Measurements from ENCODE around the gene AP2M1. TPM values are rescaled to one million over a fixed set of nuclear protein-coding genes. Genes with fewer than 3 reads are reported as not detected.

The AP2M1 gene
- total RNA-seq, 1 donor from 2014 or later = 401 TPM

DNA sequence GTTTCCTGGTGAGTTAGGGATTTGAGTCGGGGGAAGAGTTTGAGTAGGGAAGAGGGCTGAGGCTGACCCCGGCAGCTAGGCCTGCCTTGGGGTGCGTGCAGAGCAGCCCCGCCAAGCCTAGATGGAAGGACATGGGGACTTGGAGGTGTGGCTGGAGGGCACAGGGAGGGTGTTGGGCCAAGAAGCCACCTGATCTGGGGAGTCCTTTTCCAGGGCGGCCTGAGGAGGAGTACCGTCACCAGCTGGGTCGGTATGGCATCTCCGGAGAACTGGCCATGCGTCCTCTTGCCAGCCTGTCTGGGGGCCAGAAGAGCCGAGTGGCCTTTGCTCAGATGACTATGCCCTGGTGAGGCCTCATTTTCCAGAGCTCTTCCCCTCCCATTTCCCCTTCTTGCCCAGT is 18.2 kb downstream of the AP2M1 start:
- Mint-ChIP-seq H3K27ac (ENCODE audit: unreplicated experiment) (no peak overlapping the region), H3K36me3 (ENCODE audit: low read depth, unreplicated experiment) (peaks cover 45% of the 10 kb centered on the region), H3K27me3 (ENCODE audit: unreplicated experiment) (peaks cover 7% of the 10 kb centered on the region), H3K9me3 (ENCODE audit: unreplicated experiment) (no peaks in the 10 kb centered on the region), H3K4me3 (ENCODE audit: unreplicated experiment) (no peak overlapping the region), H3K4me1 (ENCODE audit: unreplicated experiment) (peaks cover 3% of the 10 kb centered on the region)
- TF ChIP-seq CTCF (IDR thresholded peaks at IDR 0.05; ENCODE audit: unreplicated experiment) = no peak
- no peak for DNase-seq (ENCODE audit: low spot score)

DNA sequence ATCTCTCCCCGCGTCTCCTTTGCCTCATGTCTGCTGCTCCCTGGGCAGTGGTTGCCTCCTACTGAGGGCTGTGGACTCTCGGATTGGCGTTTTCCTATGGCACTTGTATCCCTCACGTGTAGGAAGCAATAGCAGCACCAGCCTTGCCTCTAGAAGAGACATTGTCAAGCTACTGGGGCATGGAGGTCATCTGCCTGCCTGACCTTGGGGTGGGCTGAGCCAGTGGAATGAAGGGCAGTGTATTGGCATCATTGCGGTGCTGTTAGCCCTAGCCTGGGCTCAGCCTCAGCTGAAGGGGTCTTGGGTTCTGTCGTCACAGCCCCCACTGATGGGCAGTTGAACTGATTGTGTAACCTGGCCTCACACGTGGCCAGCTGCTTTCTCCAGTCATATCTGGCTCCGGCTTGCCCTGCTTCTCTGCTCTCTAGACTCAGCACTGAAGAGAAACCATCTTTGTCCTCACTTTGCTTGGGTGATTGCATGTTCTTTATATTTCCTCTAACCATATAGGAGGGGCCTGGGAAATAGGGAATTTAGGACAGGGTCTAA is 19.4 kb downstream of the AP2M1 start:
- no peak overlapping the region for H3K4me3 Mint-ChIP-seq (ENCODE audit: unreplicated experiment)
- peaks cover 4% of the 10 kb centered on the region for H3K27me3 Mint-ChIP-seq (ENCODE audit: unreplicated experiment)
- H3K36me3 Mint-ChIP-seq (ENCODE audit: low read depth, unreplicated experiment) = peaks cover 40% of the 10 kb centered on the region
- H3K9me3 Mint-ChIP-seq (ENCODE audit: unreplicated experiment) = no peaks in the 10 kb centered on the region
- no peaks in the 10 kb centered on the region for H3K4me1 Mint-ChIP-seq (ENCODE audit: unreplicated experiment)
- H3K27ac Mint-ChIP-seq (ENCODE audit: unreplicated experiment) = no peak overlapping the region
- no peak for DNase-seq (ENCODE audit: low spot score)
- TF ChIP-seq CTCF (IDR thresholded peaks at IDR 0.05; ENCODE audit: unreplicated experiment) = no peak

- TF ChIP-seq CTCF (IDR thresholded peaks at IDR 0.05; ENCODE audit: unreplicated experiment) = no peak
- Mint-ChIP-seq H3K9me3 (ENCODE audit: unreplicated experiment) (no peaks in the 10 kb centered on the region), H3K4me3 (ENCODE audit: unreplicated experiment) (no peak overlapping the region), H3K27me3 (ENCODE audit: unreplicated experiment) (peaks cover 1% of the 10 kb centered on the region), H3K36me3 (ENCODE audit: low read depth, unreplicated experiment) (peaks cover 27% of the 10 kb centered on the region), H3K4me1 (ENCODE audit: unreplicated experiment) (no peaks in the 10 kb centered on the region), H3K27ac (ENCODE audit: unreplicated experiment) (no peak overlapping the region)
- no peak for DNase-seq (ENCODE audit: low spot score)
Observed at GRCh38 chr3:184196536-184196935, 21.9 kb downstream of the AP2M1 start.

GRCh38 chr3:184198509-184198908 is 23.9 kb downstream of the AP2M1 start:
- Mint-ChIP-seq H3K27ac (ENCODE audit: unreplicated experiment) (no peak overlapping the region), H3K36me3 (ENCODE audit: low read depth, unreplicated experiment) (peaks cover 16% of the 10 kb centered on the region), H3K4me3 (ENCODE audit: unreplicated experiment) (no peak overlapping the region)

More at GRCh38 chr3:184198509-184198908, 23.9 kb downstream of the AP2M1 start:
- peaks cover 1% of the 10 kb centered on the region for H3K27me3 Mint-ChIP-seq (ENCODE audit: unreplicated experiment)
- H3K9me3 Mint-ChIP-seq (ENCODE audit: unreplicated experiment) = no peaks in the 10 kb centered on the region
- no peak for DNase-seq (ENCODE audit: low spot score)
- no peak for TF ChIP-seq CTCF (IDR thresholded peaks at IDR 0.05; ENCODE audit: unreplicated experiment)
- no peaks in the 10 kb centered on the region for H3K4me1 Mint-ChIP-seq (ENCODE audit: unreplicated experiment)

All from endothelial cell (in vitro differentiated cells).